ELF-1 (cell line): ENCODE results near the gene RADIL.
A peak's percentile ranks its signal among the peaks of the same experiment; 100 is the strongest.
"Not testable (repeated sequence)": the region's sequence is repeated elsewhere in the genome, so short reads cannot be mapped to it uniquely, and the experiment has no call there.

Source experiments
- DNase-seq: peaks from one replicate; pipeline ENCODE4 v3.0.0-alpha.2; 2016; ENCODE audit warnings: low read depth, low spot score

The RADIL gene

GRCh38 chr7:4883372-4884144 is at the start of gene RADIL:
Gene RADIL (minus strand): TSS chr7:4883716. CDS start chr7:4878139, 5,577 bp downstream.
- DNase-seq, result peak; percentile 96

- DNase-seq, result peak; percentile 37
Observed at GRCh38 chr7:4931943-4932342, 48.4 kb upstream of the RADIL start.

- DNase-seq, result no peak
Observed at GRCh38 chr7:4929005-4929404, 45.5 kb upstream of the RADIL start.

GRCh38 chr7:4928445-4928844 is 44.9 kb upstream of the RADIL start:
- no peak for DNase-seq

GRCh38 chr7:4919969-4920766 is 36.7 kb upstream of the RADIL start:
- no peak for DNase-seq

- no peak for DNase-seq
Observed at GRCh38 chr7:4916113-4916512, 32.6 kb upstream of the RADIL start.

GRCh38 chr7:4911111-4911828 is 27.8 kb upstream of the RADIL start:
- DNase-seq, result no peak

- DNase-seq, result no peak
Observed at GRCh38 chr7:4906682-4907081, 23.2 kb upstream of the RADIL start.

- DNase-seq, result no peak
Observed at GRCh38 chr7:4905171-4905570, 21.7 kb upstream of the RADIL start.

- no peak for DNase-seq
Observed at GRCh38 chr7:4904346-4904745, 20.8 kb upstream of the RADIL start.

- DNase-seq, result no peak
Observed at GRCh38 chr7:4895766-4896165, 12.2 kb upstream of the RADIL start.

- DNase-seq, result no peak
Observed at GRCh38 chr7:4894482-4894881, 11.0 kb upstream of the RADIL start.

- no peak for DNase-seq
Observed at GRCh38 chr7:4893929-4894475, 10.5 kb upstream of the RADIL start.

- DNase-seq, result not testable (repeated sequence)
Observed at GRCh38 chr7:4893188-4893587, 9.7 kb upstream of the RADIL start.

GRCh38 chr7:4891522-4891921 is 8.0 kb upstream of the RADIL start:
- DNase-seq, result not testable (repeated sequence)

GRCh38 chr7:4889682-4890081 is 6.2 kb upstream of the RADIL start:
- DNase-seq, result no peak

GRCh38 chr7:4888161-4888560 is 4.6 kb upstream of the RADIL start:
- DNase-seq, result no peak

GRCh38 chr7:4886671-4887070 is 3.2 kb upstream of the RADIL start:
- DNase-seq, result no peak

GRCh38 chr7:4885317-4885807 is 1.8 kb upstream of the RADIL start:
- DNase-seq, result no peak

- peak; percentile 14 for DNase-seq
Observed at GRCh38 chr7:4884164-4884563, 648 bp upstream of the RADIL start.

GRCh38 chr7:4883033-4883371 is 514 bp downstream of the RADIL start:
- no peak for DNase-seq
